HEK293T (cell line): Measurements from ENCODE around the gene PPP1R1B.

Experiments
- CTCF ChIA-PET: fragments of 350-600 bp; formaldehyde crosslinking; extraction: SDS; loops from one replicate; lab custom pipeline; 2021; ENCODE audit warnings: antibody characterized with exemption, inconsistent platforms; lab: Yijun Ruan, JAX
- POLR2A ChIA-PET: fragments of 350-600 bp; formaldehyde crosslinking; extraction: SDS; loops from one replicate; lab custom pipeline; 2020; ENCODE audit warnings: antibody characterized with exemption, inconsistent platforms; lab: Yijun Ruan, JAX
- DNase-seq: peaks from one replicate; pipeline ENCODE4 v3.0.0; 2012; ENCODE audit warnings: mixed read lengths; ENCODE audit errors: extremely low spot score
- ARNT ChIP-seq: fragments of 450-650 bp; IDR thresholded peaks from 2 replicates; pipeline ENCODE4 v1.6.1; 2017; ENCODE audit warnings: mild to moderate bottlenecking
- BHLHE40 ChIP-seq: fragments of 450-650 bp; IDR thresholded peaks from 2 replicates; pipeline ENCODE4 v1.6.1; 2016; ENCODE audit warnings: mild to moderate bottlenecking, moderate library complexity, borderline replicate concordance
- CTBP1 ChIP-seq: fragments of 450-650 bp; IDR thresholded peaks from 2 replicates; pipeline ENCODE4 v1.6.1; 2016; ENCODE audit warnings: borderline replicate concordance
- ELF4 ChIP-seq: fragments of 450-650 bp; IDR thresholded peaks from 2 replicates; pipeline ENCODE4 v1.6.1; 2017; ENCODE audit warnings: antibody characterized with exemption
- FOXA1 ChIP-seq: fragments of 450-650 bp; IDR thresholded peaks from 2 replicates; pipeline ENCODE4 v1.6.1; 2016; ENCODE audit warnings: mild to moderate bottlenecking
- FOXK2 ChIP-seq: fragments of 450-650 bp; IDR thresholded peaks from 2 replicates; pipeline ENCODE4 v1.6.1; 2016; ENCODE audit warnings: mild to moderate bottlenecking
- FOXM1 ChIP-seq: fragments of 450-650 bp; IDR thresholded peaks from 2 replicates; pipeline ENCODE4 v1.6.1; 2017; ENCODE audit warnings: mild to moderate bottlenecking, borderline replicate concordance
- HDGF ChIP-seq: fragments of 450-650 bp; IDR thresholded peaks from 2 replicates; pipeline ENCODE4 v1.6.1; 2017; ENCODE audit warnings: antibody characterized with exemption, borderline replicate concordance
- L3MBTL2 ChIP-seq: fragments of 450-650 bp; conservative IDR thresholded peaks from 2 replicates; pipeline ENCODE4 v1.6.1; 2016; ENCODE audit warnings: mild to moderate bottlenecking
- LEF1 ChIP-seq: fragments of 450-650 bp; IDR thresholded peaks from 2 replicates; pipeline ENCODE4 v1.6.1; 2017; ENCODE audit warnings: mild to moderate bottlenecking, borderline replicate concordance
- NFRKB ChIP-seq: fragments of 450-650 bp; IDR thresholded peaks from 2 replicates; pipeline ENCODE4 v1.6.1; 2016; ENCODE audit warnings: mild to moderate bottlenecking, moderate library complexity
- SP1 ChIP-seq: fragments of 450-650 bp; IDR thresholded peaks from 2 replicates; pipeline ENCODE4 v1.6.1; 2017
- SUZ12 ChIP-seq: fragments of 450-650 bp; IDR thresholded peaks from 2 replicates; pipeline ENCODE4 v1.6.1; 2016; ENCODE audit warnings: mild to moderate bottlenecking
- TARDBP ChIP-seq: fragments of 450-650 bp; IDR thresholded peaks from 2 replicates; pipeline ENCODE4 v1.6.1; 2016
- ZNF384 ChIP-seq: fragments of 450-650 bp; IDR thresholded peaks from 2 replicates; pipeline ENCODE4 v1.6.1; 2016
- TF ChIP-seq, protein P1 (sequence below): fragments of 450-650 bp; IDR thresholded peaks from 2 replicates; pipeline ENCODE4 v1.6.1; 2016

Gene PPP1R1B

DNA sequence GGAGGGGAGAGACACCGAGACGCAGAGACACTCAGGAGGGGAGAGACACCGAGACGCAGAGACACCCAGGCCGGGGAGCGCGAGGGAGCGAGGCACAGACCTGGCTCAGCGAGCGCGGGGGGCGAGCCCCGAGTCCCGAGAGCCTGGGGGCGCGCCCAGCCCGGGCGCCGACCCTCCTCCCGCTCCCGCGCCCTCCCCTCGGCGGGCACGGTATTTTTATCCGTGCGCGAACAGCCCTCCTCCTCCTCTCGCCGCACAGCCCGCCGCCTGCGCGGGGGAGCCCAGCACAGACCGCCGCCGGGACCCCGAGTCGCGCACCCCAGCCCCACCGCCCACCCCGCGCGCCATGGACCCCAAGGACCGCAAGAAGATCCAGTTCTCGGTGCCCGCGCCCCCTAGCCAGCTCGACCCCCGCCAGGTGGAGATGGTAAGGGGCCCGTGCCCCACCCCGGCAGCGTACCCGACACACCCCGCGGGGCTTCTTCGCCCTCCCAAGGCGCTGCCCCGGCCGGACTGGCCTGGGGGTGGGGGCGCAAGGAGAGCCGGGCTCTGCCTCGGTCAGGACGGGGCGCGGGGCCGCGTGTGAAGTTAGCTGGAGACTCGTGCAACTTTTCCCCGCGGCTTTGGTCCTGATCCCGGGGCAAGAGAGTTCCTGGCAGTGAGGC is 427 bp downstream of the PPP1R1B start:
- CTCF ChIA-PET: no interaction called here
- POLR2A ChIA-PET: no interaction called here
- DNase-seq: no peak
- TF ChIP-seq HDGF (no peak), NFRKB (no peak), ARNT (no peak), ZNF384 (no peak), LEF1 (no peak), SP1 (no peak), BHLHE40 (no peak), SUZ12 (no peak), TARDBP (no peak), ELF4 (no peak), CTBP1 (no peak), FOXK2 (no peak)

DNA sequence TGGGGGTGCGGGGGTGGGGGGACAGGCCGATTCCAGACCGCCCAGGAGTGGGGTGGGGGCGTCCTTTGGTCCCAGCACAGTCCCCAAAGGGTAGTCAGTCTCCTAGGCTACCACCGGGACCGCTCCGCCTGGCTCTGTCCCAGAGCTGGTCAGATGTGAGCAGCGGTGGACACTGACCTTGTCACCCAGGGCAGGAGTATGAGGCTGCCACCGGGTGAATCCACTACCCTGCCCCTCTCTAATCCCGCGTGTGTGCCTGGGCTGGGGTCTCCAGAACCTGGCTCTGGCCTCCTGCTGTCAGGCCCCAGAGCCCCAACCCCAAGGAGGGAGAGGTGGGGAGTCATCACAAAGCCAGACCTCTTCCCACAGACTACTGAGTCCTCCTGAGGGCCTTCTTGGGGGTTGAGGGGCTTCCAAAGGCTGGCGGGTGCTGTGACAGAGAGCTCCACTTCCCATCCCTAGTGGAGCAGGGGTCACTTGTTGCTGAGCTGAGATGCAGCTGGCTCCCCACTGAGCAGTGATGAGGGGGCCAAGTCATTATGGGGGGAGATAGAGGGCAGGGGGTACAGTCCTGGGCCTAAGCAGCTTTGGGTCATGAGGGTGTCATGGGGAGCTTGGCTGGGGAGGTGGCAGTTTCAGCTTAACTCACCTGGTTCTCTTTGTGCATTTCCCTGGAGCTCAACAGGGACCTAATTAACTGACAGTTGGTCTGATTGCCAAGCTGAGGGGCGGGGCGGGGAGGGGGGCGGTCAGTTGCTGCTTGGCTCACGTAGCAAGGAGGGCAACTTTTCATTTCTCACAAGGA is 1.2 kb downstream of the PPP1R1B start:
- CTCF ChIA-PET: interaction anchor here (1.0 kb wide), 1 partner anchor 27 kb away, joined by 6 read pairs; no protein-coding TSS in a partner anchor
- no peak for DNase-seq
- POLR2A ChIA-PET: interaction anchor here (1.1 kb wide), 1 partner anchor 10 kb away, joined by 6 read pairs; no protein-coding TSS in a partner anchor
- TF ChIP-seq, protein P1, sequence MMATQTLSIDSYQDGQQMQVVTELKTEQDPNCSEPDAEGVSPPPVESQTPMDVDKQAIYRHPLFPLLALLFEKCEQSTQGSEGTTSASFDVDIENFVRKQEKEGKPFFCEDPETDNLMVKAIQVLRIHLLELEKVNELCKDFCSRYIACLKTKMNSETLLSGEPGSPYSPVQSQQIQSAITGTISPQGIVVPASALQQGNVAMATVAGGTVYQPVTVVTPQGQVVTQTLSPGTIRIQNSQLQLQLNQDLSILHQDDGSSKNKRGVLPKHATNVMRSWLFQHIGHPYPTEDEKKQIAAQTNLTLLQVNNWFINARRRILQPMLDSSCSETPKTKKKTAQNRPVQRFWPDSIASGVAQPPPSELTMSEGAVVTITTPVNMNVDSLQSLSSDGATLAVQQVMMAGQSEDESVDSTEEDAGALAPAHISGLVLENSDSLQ: no peak
- TF ChIP-seq SUZ12 (no peak), NFRKB (no peak), ELF4 (no peak), FOXK2 (no peak), ZNF384 (no peak), LEF1 (no peak), TARDBP (no peak), L3MBTL2 (no peak), CTBP1 (no peak), HDGF (no peak), FOXM1 (no peak), FOXA1 (no peak), ARNT (no peak)

DNA sequence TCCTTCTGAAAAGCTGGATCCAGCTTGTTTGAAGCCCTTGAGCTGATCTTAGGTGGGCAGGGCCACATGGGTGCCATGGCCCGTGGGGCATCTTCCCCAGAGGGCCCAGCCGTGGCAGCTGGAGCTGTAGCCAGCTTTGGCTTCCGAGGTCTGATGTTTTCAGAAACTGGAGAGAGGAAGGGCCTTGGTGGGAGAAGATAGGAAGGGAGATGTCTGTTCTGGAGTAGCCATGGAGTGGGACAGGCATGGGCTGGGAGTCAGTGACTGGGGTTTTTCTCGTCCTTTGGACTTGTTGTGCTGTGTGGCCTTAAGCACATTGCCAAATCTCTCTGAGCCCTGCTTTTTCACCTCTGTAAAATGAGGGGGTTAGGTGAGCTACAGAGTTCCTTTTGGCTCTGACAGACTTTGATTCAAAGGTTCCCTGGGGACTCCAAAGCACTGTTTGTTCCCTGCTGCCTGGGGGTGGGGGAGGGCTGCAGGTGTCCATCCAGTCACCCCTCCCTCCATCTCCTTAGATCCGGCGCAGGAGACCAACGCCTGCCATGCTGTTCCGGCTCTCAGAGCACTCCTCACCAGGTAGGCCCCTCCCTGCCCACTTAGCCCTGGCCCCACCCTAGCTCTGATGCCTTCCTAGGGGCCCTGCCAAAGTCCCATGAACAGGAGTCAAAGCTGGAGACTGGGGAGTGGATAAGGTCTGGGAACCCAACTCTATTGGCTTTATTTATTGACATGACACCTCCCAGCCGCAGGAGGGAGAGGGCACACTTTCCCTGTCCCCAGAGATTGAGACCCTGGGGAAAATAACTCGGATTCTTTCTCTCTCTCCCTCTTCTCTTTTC is 2.1 kb downstream of the PPP1R1B start:
- CTCF ChIA-PET: interaction anchor here (1.0 kb wide), 1 partner anchor 26 kb away, joined by 6 read pairs; no protein-coding TSS in a partner anchor
- no peak for DNase-seq
- no peak for TF ChIP-seq FOXA1
- TF ChIP-seq FOXM1: no peak
- TF ChIP-seq CTBP1: no peak
- POLR2A ChIA-PET: interaction anchor here (1.1 kb wide), 1 partner anchor 9 kb away, joined by 6 read pairs; no protein-coding TSS in a partner anchor

DNA sequence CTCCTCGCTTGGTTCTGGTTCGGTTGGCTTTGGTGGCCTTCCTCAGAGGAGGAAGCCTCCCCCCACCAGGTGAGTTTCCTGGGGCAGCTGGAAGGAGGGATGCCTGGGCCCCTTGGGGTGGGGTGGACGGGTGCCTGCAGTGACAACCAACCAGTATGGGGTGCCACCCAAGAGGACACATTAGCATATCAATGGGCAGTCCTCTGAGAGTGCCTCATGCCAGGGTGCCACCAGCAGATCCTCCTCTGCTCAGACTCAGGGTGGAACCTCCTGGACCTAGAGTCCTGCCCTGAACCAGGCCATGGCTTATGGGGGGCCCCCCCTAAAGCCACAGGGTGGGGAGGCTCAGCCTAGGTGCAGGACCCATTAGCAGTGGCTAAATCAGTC is 2.7 kb downstream of the PPP1R1B start:
- CTCF ChIA-PET: no interaction called here
- TF ChIP-seq TARDBP (no peak), ELF4 (no peak), HDGF (no peak), NFRKB (no peak), L3MBTL2 (no peak), ARNT (no peak), FOXM1 (no peak), FOXK2 (no peak), CTBP1 (no peak), SP1 (no peak), FOXA1 (no peak), BHLHE40 (no peak), ZNF384 (no peak), SUZ12 (no peak), LEF1 (no peak)
- TF ChIP-seq, protein P1: no peak
- DNase-seq: no peak
- POLR2A ChIA-PET: no interaction called here

DNA sequence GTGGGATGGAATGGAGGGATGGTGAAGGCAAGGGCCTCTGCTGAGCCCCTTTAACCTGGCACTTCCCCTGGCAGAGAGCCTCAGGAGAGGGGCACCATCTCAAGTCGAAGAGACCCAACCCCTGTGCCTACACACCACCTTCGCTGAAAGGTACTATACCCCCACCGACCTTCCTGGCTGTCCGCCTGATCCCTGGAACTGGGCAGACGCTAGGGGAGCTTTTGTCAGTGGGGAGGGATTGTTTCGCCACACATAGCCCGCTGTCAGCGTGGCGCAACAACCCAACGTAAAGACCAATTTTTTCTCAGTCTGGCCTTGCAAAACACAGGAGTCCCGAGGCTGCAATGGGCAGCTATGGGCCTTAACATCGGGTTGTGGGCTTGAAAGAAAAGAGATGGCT is 3.1 kb downstream of the PPP1R1B start:
- no peak for DNase-seq
- ChIA-PET CTCF (no interaction called here), POLR2A (no interaction called here)
- TF ChIP-seq ARNT: no peak

DNA sequence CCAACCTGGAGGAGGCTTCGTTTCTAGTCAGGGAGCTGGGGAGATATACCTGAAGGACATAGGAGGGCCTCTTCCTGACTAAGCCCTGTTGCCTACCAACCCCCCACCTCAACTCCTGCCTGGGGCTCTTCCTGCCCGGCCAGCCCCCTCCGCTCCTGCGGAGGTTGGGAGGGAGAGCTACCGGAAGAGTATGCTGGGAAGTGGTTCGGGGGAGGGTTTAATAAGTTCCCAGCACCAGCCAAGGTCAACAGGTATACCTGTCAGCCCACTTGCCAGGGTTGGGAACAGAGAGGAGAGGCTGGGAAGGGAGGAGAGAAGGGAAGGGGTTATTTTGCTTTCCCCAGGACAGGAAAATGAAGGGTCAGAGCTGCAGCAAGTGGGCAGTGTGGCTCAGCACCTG is 4.7 kb downstream of the PPP1R1B start:
- ChIA-PET CTCF (interaction anchor here (0.6 to 5.5 kb wide), 11 partner anchors 9 to 990 kb away, joined by 3 to 80 read pairs (median 3); partner anchors contain the start of gene TCAP), POLR2A (interaction anchor here (1.1 kb wide), 1 partner anchor 69 kb away, joined by 3 read pairs; the partner anchor contains the start of gene ERBB2)
- DNase-seq: no peak
- TF ChIP-seq, protein P1: no peak
- TF ChIP-seq BHLHE40 (no peak), ELF4 (no peak)
